ENCODE results near the gene SSH2. TPM values are rescaled to one million over a fixed set of nuclear protein-coding genes. Genes with fewer than 3 reads are reported as not detected.

Gene SSH2
- total and polyA plus RNA-seq, 2 of the 13 experiments (the other 11 are each of a cell fraction or from before 2014, with no cell fraction given): 6.0 to 6.4 TPM

GRCh38 chr17:29650396-29650795, 279.6 kb downstream of the SSH2 start:
- Histone ChIP-seq H3K27ac (ENCODE audit: extremely low read length, insufficient read depth, low read length) (no peak overlapping the region), H3K4me1 (ENCODE audit: insufficient read depth, low read length) (no peaks in the 10 kb centered on the region), H3K36me3 (replicated peaks in 1 of 2; ENCODE audit: control insufficient read depth in 1 of 2, insufficient read depth in 2 of 2, low read length in 2 of 2) (no peaks in the 10 kb centered on the region), H3K4me2 (ENCODE audit: low read depth, low read length) (no peak overlapping the region), H3K9ac (ENCODE audit: insufficient read depth, low read depth, low read length) (no peak overlapping the region), H3K27me3 (ENCODE audit: control insufficient read depth in 1 of 2, insufficient read depth in 2 of 2, low read length in 2 of 2) (no peaks in the 10 kb centered on the region), H2AFZ (ENCODE audit: low read length) (no peak overlapping the region), H3K9me3 (ENCODE audit: low read length) (no peaks in the 10 kb centered on the region), H4K20me1 (ENCODE audit: insufficient read depth, low read length) (no peaks in the 10 kb centered on the region), H3K79me2 (ENCODE audit: insufficient read depth, low read length) (no peaks in the 10 kb centered on the region), H3K4me3 (replicated peaks in 1 of 3; ENCODE audit: insufficient read depth in 1 of 3, low read depth in 2 of 3, low read length in 3 of 3) (no peak overlapping the region)
- ATAC-seq (no peak), DNase-seq (ENCODE audit: low spot score) (no peak), FAIRE-seq (no peak)
- in situ Hi-C loops (cut with HindIII; ENCODE audit: extremely low pct_ligation_motif_present, low pct_unique_long_range_greater_than_20kb): no loop called here
- no TSS peak for BruUV-seq (replicated peaks)
- CTCF ChIA-PET (ENCODE audit: low intra/inter-chr PET ratio, low total read pairs): no interaction called here
- POLR2A ChIA-PET: no interaction called here
- no peak for TF ChIP-seq MXD3 (CRISPR knock-in tag; IDR thresholded peaks at IDR 0.05)
- TF ChIP-seq HBP1 (CRISPR knock-in tag; IDR thresholded peaks at IDR 0.05; ENCODE audit: low read depth): no peak
- TF ChIP-seq SMC3 (IDR thresholded peaks at IDR 0.05; ENCODE audit: low read length): no peak
- TF ChIP-seq HNRNPK (IDR thresholded peaks at IDR 0.05; ENCODE audit: low read depth, low read length, poor library complexity, severe bottlenecking): no peak
- TF ChIP-seq GPN1 (CRISPR knock-in tag; IDR thresholded peaks at IDR 0.05; ENCODE audit: borderline replicate concordance): no peak
- TF ChIP-seq GATAD1 (CRISPR knock-in tag; IDR thresholded peaks at IDR 0.05): no peak
- TF ChIP-seq KLF9 (CRISPR knock-in tag; IDR thresholded peaks at IDR 0.05; ENCODE audit: low read depth): no peak
- no peak for TF ChIP-seq ZNF317 (CRISPR knock-in tag; IDR thresholded peaks at IDR 0.05)
- TF ChIP-seq SRSF4 (IDR thresholded peaks at IDR 0.05; ENCODE audit: low read depth, low read length, poor library complexity, severe bottlenecking): no peak
- TF ChIP-seq TMF1 (CRISPR knock-in tag; IDR thresholded peaks at IDR 0.05; ENCODE audit: low read depth): no peak
- TF ChIP-seq ZEB1 (IDR thresholded peaks at IDR 0.05; ENCODE audit: insufficient replicate concordance, low read depth): no peak
- TF ChIP-seq MEIS1 (CRISPR knock-in tag; IDR thresholded peaks at IDR 0.05; ENCODE audit: borderline replicate concordance): no peak
- no peak for TF ChIP-seq FOSL1 (CRISPR knock-in tag; IDR thresholded peaks at IDR 0.05; ENCODE audit: borderline replicate concordance)
- no peak for TF ChIP-seq MIER2 (CRISPR knock-in tag; IDR thresholded peaks at IDR 0.05)
- TF ChIP-seq ZNF784 (CRISPR knock-in tag; IDR thresholded peaks at IDR 0.05; ENCODE audit: borderline replicate concordance): no peak
- TF ChIP-seq MXD4 (CRISPR knock-in tag; IDR thresholded peaks at IDR 0.05): no peak
- TF ChIP-seq BRCA1 (CRISPR knock-in tag; IDR thresholded peaks at IDR 0.05): no peak
- TF ChIP-seq POGZ (CRISPR knock-in tag; IDR thresholded peaks at IDR 0.05): no peak
- intact Hi-C loops (cut with micrococcal nuclease; ENCODE audit: unreplicated experiment): no loop called here
- WGBS (ENCODE audit: low lambda C conversion rate): 99% methylated on average over 4 of the region's 4 CpGs

All from HepG2 (cell line).